Measurements from ENCODE around the gene FRMD4A.

The FRMD4A gene

GRCh38 chr10:13658264-13658663 lies 672.5 kb downstream of the FRMD4A start:
- 95 to 96% methylated on average over 10 of the region's 10 CpGs for WGBS, 2 experiments
- H3K27ac ChIP-seq (ENCODE audit: insufficient read depth, low read depth, low read length, poor library complexity, severe bottlenecking), result no peak overlapping the region
- H3K27me3 ChIP-seq (ENCODE audit: control insufficient read depth, insufficient read depth, low read length, poor library complexity, severe bottlenecking), result no peaks in the 10 kb centered on the region
- no peaks in the 10 kb centered on the region for H3K9me3 ChIP-seq (ENCODE audit: control insufficient read depth, low read length)
- no peak overlapping the region for H3K4me3 ChIP-seq (ENCODE audit: insufficient read depth, low read depth, low read length)
- H3K36me3 ChIP-seq (ENCODE audit: control insufficient read depth, insufficient read depth, low read length), result peaks cover 20% of the 10 kb centered on the region
- peaks cover 15% of the 10 kb centered on the region for H3K4me1 ChIP-seq (ENCODE audit: control insufficient read depth, insufficient read depth, low read length)

- Histone ChIP-seq H3K36me3 (ENCODE audit: control insufficient read depth, insufficient read depth, low read length) (peaks cover 20% of the 10 kb centered on the region), H3K9me3 (ENCODE audit: control insufficient read depth, low read length) (no peaks in the 10 kb centered on the region), H3K27me3 (ENCODE audit: control insufficient read depth, insufficient read depth, low read length, poor library complexity, severe bottlenecking) (no peaks in the 10 kb centered on the region), H3K27ac (ENCODE audit: insufficient read depth, low read depth, low read length, poor library complexity, severe bottlenecking) (no peak overlapping the region), H3K4me3 (ENCODE audit: insufficient read depth, low read depth, low read length) (no peak overlapping the region), H3K4me1 (ENCODE audit: control insufficient read depth, insufficient read depth, low read length) (peaks cover 15% of the 10 kb centered on the region)
- 97% methylated on average over 49 of the region's 49 CpGs for WGBS, 2 experiments
These were observed 673.5 kb downstream of the FRMD4A start for GRCh38 chr10:13657101-13657680.

- Histone ChIP-seq H3K36me3 (ENCODE audit: control insufficient read depth, insufficient read depth, low read length) (peaks cover 20% of the 10 kb centered on the region), H3K27me3 (ENCODE audit: control insufficient read depth, insufficient read depth, low read length, poor library complexity, severe bottlenecking) (no peaks in the 10 kb centered on the region), H3K27ac (ENCODE audit: insufficient read depth, low read depth, low read length, poor library complexity, severe bottlenecking) (no peak overlapping the region), H3K4me1 (ENCODE audit: control insufficient read depth, insufficient read depth, low read length) (peaks cover 13% of the 10 kb centered on the region), H3K9me3 (ENCODE audit: control insufficient read depth, low read length) (no peaks in the 10 kb centered on the region), H3K4me3 (ENCODE audit: insufficient read depth, low read depth, low read length) (no peak overlapping the region)
- WGBS, 2 experiments, result 97% methylated on average over 68 of the region's 68 CpGs
These were observed 674.2 kb downstream of the FRMD4A start for GRCh38 chr10:13656337-13657100.

GRCh38 chr10:13654846-13655245 lies 675.9 kb downstream of the FRMD4A start:
- no peaks in the 10 kb centered on the region for H3K4me1 ChIP-seq (ENCODE audit: control insufficient read depth, insufficient read depth, low read length)
- H3K27me3 ChIP-seq (ENCODE audit: control insufficient read depth, insufficient read depth, low read length, poor library complexity, severe bottlenecking), result no peaks in the 10 kb centered on the region
- H3K9me3 ChIP-seq (ENCODE audit: control insufficient read depth, low read length), result no peaks in the 10 kb centered on the region
- no peak overlapping the region for H3K27ac ChIP-seq (ENCODE audit: insufficient read depth, low read depth, low read length, poor library complexity, severe bottlenecking)
- 94 to 96% methylated on average over 4 of the region's 4 CpGs for WGBS, 2 experiments
- H3K4me3 ChIP-seq (ENCODE audit: insufficient read depth, low read depth, low read length), result no peak overlapping the region
- peaks cover 27% of the 10 kb centered on the region for H3K36me3 ChIP-seq (ENCODE audit: control insufficient read depth, insufficient read depth, low read length)

- Histone ChIP-seq H3K4me1 (ENCODE audit: control insufficient read depth, insufficient read depth, low read length) (no peaks in the 10 kb centered on the region), H3K4me3 (ENCODE audit: insufficient read depth, low read depth, low read length) (no peak overlapping the region), H3K36me3 (ENCODE audit: control insufficient read depth, insufficient read depth, low read length) (peaks cover 27% of the 10 kb centered on the region), H3K9me3 (ENCODE audit: control insufficient read depth, low read length) (no peaks in the 10 kb centered on the region), H3K27ac (ENCODE audit: insufficient read depth, low read depth, low read length, poor library complexity, severe bottlenecking) (no peak overlapping the region), H3K27me3 (ENCODE audit: control insufficient read depth, insufficient read depth, low read length, poor library complexity, severe bottlenecking) (no peaks in the 10 kb centered on the region)
- WGBS, 2 experiments, result 93 to 95% methylated on average over 8 of the region's 8 CpGs
These were observed 676.5 kb downstream of the FRMD4A start for GRCh38 chr10:13654118-13654830.

GRCh38 chr10:13652860-13653259 lies 677.9 kb downstream of the FRMD4A start:
- Histone ChIP-seq H3K27me3 (ENCODE audit: control insufficient read depth, insufficient read depth, low read length, poor library complexity, severe bottlenecking) (no peaks in the 10 kb centered on the region), H3K9me3 (ENCODE audit: control insufficient read depth, low read length) (no peaks in the 10 kb centered on the region), H3K4me3 (ENCODE audit: insufficient read depth, low read depth, low read length) (no peak overlapping the region), H3K36me3 (ENCODE audit: control insufficient read depth, insufficient read depth, low read length) (peaks cover 27% of the 10 kb centered on the region), H3K4me1 (ENCODE audit: control insufficient read depth, insufficient read depth, low read length) (no peaks in the 10 kb centered on the region), H3K27ac (ENCODE audit: insufficient read depth, low read depth, low read length, poor library complexity, severe bottlenecking) (no peak overlapping the region)
- 92 to 93% methylated on average over 6 of the region's 6 CpGs for WGBS, 2 experiments

- Histone ChIP-seq H3K36me3 (ENCODE audit: control insufficient read depth, insufficient read depth, low read length) (peaks cover 28% of the 10 kb centered on the region), H3K9me3 (ENCODE audit: control insufficient read depth, low read length) (no peaks in the 10 kb centered on the region), H3K4me3 (ENCODE audit: insufficient read depth, low read depth, low read length) (no peak overlapping the region), H3K4me1 (ENCODE audit: control insufficient read depth, insufficient read depth, low read length) (no peaks in the 10 kb centered on the region), H3K27me3 (ENCODE audit: control insufficient read depth, insufficient read depth, low read length, poor library complexity, severe bottlenecking) (no peaks in the 10 kb centered on the region), H3K27ac (ENCODE audit: insufficient read depth, low read depth, low read length, poor library complexity, severe bottlenecking) (no peak overlapping the region)
- 90 to 94% methylated on average over 4 to 5 of the region's 5 CpGs for WGBS, 2 experiments
These were observed 678.6 kb downstream of the FRMD4A start for GRCh38 chr10:13651969-13652720.

- Histone ChIP-seq H3K4me3 (ENCODE audit: insufficient read depth, low read depth, low read length) (no peak overlapping the region), H3K27ac (ENCODE audit: insufficient read depth, low read depth, low read length, poor library complexity, severe bottlenecking) (no peak overlapping the region), H3K9me3 (ENCODE audit: control insufficient read depth, low read length) (no peaks in the 10 kb centered on the region), H3K4me1 (ENCODE audit: control insufficient read depth, insufficient read depth, low read length) (no peaks in the 10 kb centered on the region), H3K27me3 (ENCODE audit: control insufficient read depth, insufficient read depth, low read length, poor library complexity, severe bottlenecking) (no peaks in the 10 kb centered on the region), H3K36me3 (ENCODE audit: control insufficient read depth, insufficient read depth, low read length) (peaks cover 34% of the 10 kb centered on the region)
- 91 to 97% methylated on average over 5 of the region's 5 CpGs for WGBS, 2 experiments
These were observed 679.8 kb downstream of the FRMD4A start for GRCh38 chr10:13650961-13651360.

GRCh38 chr10:13649844-13650520 lies 680.7 kb downstream of the FRMD4A start:
- Histone ChIP-seq H3K27me3 (ENCODE audit: control insufficient read depth, insufficient read depth, low read length, poor library complexity, severe bottlenecking) (no peaks in the 10 kb centered on the region), H3K4me1 (ENCODE audit: control insufficient read depth, insufficient read depth, low read length) (no peaks in the 10 kb centered on the region), H3K9me3 (ENCODE audit: control insufficient read depth, low read length) (no peaks in the 10 kb centered on the region), H3K36me3 (ENCODE audit: control insufficient read depth, insufficient read depth, low read length) (peaks cover 31% of the 10 kb centered on the region), H3K4me3 (ENCODE audit: insufficient read depth, low read depth, low read length) (no peak overlapping the region), H3K27ac (ENCODE audit: insufficient read depth, low read depth, low read length, poor library complexity, severe bottlenecking) (no peak overlapping the region)
- 92 to 95% methylated on average over 5 of the region's 5 CpGs for WGBS, 2 experiments
